Measurements from ENCODE around the gene C1QTNF8.

C1QTNF8 gene

GRCh38 chr16:1040346-1040745 lies 55.7 kb downstream of the C1QTNF8 start:
- no peak for DNase-seq

- DNase-seq: no peak
Measured at GRCh38 chr16:1039762-1040161, 56.3 kb downstream of the C1QTNF8 start.

GRCh38 chr16:1038932-1039331 lies 57.1 kb downstream of the C1QTNF8 start:
- DNase-seq: no peak

Measured in activated CD4-positive, alpha-beta T cell treated with anti-CD3 and anti-CD28 coated beads, Interleukin-10, Interleukin-2, amounts not matched to agents 100 ng/mL and 50 ng/mL, durations not matched to agents 16 hours and 8 hours (primary cell).